Omental fat pad (tissue), 4 donors: ENCODE data around the gene RTRAF. TPM values are rescaled to one million over a fixed set of nuclear protein-coding genes. Genes with fewer than 3 reads are reported as not detected.
A peak's percentile ranks its signal among the peaks of the same experiment; 100 is the strongest.

ENCODE experiments used
- ATAC-seq: fragments of 150-250 bp; one replicate; pipeline ENCODE4 v1.9.1; 2016; ENCODE audit warnings: mild to moderate bottlenecking, moderate library complexity; ENCODE audit not compliant: low FRiP score
- DNase-seq: peaks from one replicate; pipeline ENCODE4 v3.0.0-alpha.2; 2019; ENCODE audit warnings: low spot score
- CTCF ChIP-seq, 3 donors: fragments of 450-650 bp; IDR thresholded peaks; one replicate each; pipeline ENCODE4 v1.5.1; 2016 to 2017; ENCODE audit warnings: antibody characterized with exemption in 3 of 3, mild to moderate bottlenecking in 3 of 3, moderate library complexity in 2 of 3
- total RNA-seq, 4 donors: library from RNA; depleted of rRNA; stranded (reverse); fragments of >200 nt; gene quantifications; one replicate each; pipeline ENCODE4 v1.1.0, GENCODE V29; 2016

RTRAF gene
- total RNA-seq, 4 donors from 2014 or later: 63.8 to 84.6 (median 71.6) TPM

DNA sequence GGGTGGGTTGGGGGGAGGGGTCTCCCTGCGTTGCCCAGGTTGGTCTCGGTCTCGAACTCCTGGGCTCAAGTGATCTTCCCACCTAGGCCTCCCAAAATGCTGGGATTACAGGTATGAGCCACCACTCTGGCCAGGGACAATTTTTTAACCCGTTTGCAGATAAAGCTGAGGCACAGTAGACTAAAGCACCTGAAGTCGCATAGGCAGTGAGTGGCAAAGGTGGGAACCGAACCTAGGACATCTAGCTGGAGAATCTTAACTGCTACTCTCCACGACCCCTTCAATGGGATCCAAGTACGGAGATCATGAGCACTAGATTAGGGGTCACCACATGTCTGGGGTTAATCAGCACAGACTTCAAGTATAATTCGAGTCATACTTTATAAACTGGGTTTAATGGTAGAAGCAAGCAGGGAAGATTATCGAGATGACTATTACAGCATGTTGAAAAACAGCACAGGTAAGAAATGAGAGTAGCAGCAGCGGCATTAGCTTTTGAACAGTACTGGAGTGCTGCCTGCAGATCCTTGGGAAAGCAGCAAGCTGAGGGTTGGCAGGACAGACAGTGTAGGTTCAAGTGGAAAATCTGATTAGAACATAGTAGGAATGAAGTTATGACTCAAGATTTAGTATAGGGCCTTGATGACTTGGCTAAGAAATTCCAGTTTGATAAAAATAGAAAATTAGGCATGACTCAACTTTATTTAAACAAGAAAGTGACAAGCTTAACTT is 55.6 kb downstream of the RTRAF start:
- ATAC-seq (peak; percentile 84), DNase-seq (no peak)
- no peak for TF ChIP-seq CTCF (IDR thresholded peaks at IDR 0.05)

GRCh38 chr14:52046376-52046917 is 57.1 kb downstream of the RTRAF start:
- no peak for DNase-seq
- no peak for ATAC-seq
- TF ChIP-seq CTCF (IDR thresholded peaks at IDR 0.05): no peak

DNA sequence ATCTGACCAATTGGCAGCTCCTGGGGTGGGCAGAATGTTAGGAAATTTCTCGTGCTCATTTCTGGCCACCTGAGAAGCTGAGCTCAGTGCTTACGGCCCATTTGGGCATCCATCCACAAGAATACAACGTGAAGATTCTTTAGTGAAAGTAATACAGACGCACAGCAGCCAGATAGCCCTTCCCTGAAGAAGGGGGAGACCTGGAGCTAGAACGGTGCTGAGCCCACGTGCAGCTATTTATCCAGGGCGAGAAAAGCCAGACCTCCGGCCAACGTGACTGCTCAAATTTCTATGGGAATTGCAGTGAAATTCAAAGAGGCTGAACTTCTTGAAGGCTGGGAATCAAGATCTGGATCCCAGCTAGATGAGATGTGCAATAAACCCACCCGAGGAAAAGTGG is 58.8 kb downstream of the RTRAF start:
- ATAC-seq (no peak), DNase-seq (no peak)
- no peak for TF ChIP-seq CTCF (IDR thresholded peaks at IDR 0.05)

DNA sequence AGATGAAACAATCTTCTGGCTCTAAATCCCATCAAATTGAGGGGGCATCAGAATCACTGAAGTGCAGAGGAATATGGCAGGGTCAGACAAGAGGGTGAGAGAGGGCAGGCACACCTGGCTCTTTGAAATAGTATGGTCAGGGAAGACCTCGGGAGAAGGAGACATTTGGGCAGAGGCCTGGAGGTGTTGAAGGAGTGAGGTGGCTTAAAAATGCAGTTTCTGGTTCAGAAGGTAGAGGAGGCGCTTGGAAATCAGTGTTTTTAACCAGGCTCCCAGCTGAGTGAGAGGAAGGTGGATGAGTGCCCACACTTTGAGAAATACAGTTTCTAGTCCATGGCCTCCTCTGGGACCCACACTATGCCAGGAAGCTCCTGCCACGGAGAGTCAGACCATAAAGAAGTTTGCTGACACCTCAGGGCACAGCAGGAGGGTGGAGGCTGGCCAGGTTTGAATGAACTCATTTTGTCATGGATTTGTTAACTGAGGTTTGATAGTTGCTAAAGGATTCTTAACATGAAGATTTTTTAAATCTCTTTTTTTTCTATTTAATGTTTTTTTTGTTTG is 59.4 kb downstream of the RTRAF start:
- DNase-seq (no peak), ATAC-seq (no peak)
- TF ChIP-seq CTCF (IDR thresholded peaks at IDR 0.05): no peak

GRCh38 chr14:52049271-52049670 is 59.9 kb downstream of the RTRAF start:
- ATAC-seq (no peak), DNase-seq (no peak)
- TF ChIP-seq CTCF (IDR thresholded peaks at IDR 0.05): no peak

GRCh38 chr14:52049721-52050588 is 60.6 kb downstream of the RTRAF start:
- TF ChIP-seq CTCF (IDR thresholded peaks at IDR 0.05): no peak
- DNase-seq: no peak
- ATAC-seq: no peak
